Nucleus accumbens (tissue), 56 donors: Measurements from ENCODE around the gene UNC5C.

Experiments
- DNase-seq, 56 donors: peaks; one replicate each; lab custom pipeline; 2025; lab: John Stamatoyannopoulos, UW

Gene UNC5C

GRCh38 chr4:95288552-95288951 is 260.2 kb downstream of the UNC5C start:
- DNase-seq: no peak

GRCh38 chr4:95285797-95286196 is 263.0 kb downstream of the UNC5C start:
- DNase-seq: no peak

GRCh38 chr4:95284655-95285054 is 264.1 kb downstream of the UNC5C start:
- DNase-seq: peak in 1 of 56 donors; percentile 28

- DNase-seq: no peak
These were observed 265.5 kb downstream of the UNC5C start for GRCh38 chr4:95283320-95283719.

- DNase-seq: peak in 1 of 56 donors; percentile 9
These were observed 276.0 kb downstream of the UNC5C start for GRCh38 chr4:95272797-95273196.

- no peak for DNase-seq
These were observed 276.7 kb downstream of the UNC5C start for GRCh38 chr4:95272036-95272435.

GRCh38 chr4:95268819-95269565 is 279.8 kb downstream of the UNC5C start:
- DNase-seq: no peak

- no peak for DNase-seq
These were observed 281.7 kb downstream of the UNC5C start for GRCh38 chr4:95267081-95267480.

GRCh38 chr4:95265814-95266740 is 282.7 kb downstream of the UNC5C start:
- DNase-seq: no peak

GRCh38 chr4:95264843-95265242 is 283.9 kb downstream of the UNC5C start:
- DNase-seq: no peak

- DNase-seq: peak in 1 of 56 donors; percentile 8
These were observed 284.8 kb downstream of the UNC5C start for GRCh38 chr4:95263960-95264359.

- no peak for DNase-seq
These were observed 285.4 kb downstream of the UNC5C start for GRCh38 chr4:95263391-95263790.

- DNase-seq: no peak
These were observed 292.5 kb downstream of the UNC5C start for GRCh38 chr4:95256108-95256835.

GRCh38 chr4:95255396-95256107 is 293.2 kb downstream of the UNC5C start:
- DNase-seq: peak in 11 of 56 donors; percentile 7 to 70 (median 20)

GRCh38 chr4:95251568-95251967 is 297.2 kb downstream of the UNC5C start:
- no peak for DNase-seq

- DNase-seq: no peak
These were observed 298.1 kb downstream of the UNC5C start for GRCh38 chr4:95250544-95251137.

GRCh38 chr4:95249426-95250021 is 299.2 kb downstream of the UNC5C start:
- DNase-seq: no peak

GRCh38 chr4:95248720-95249425 is 299.9 kb downstream of the UNC5C start:
- DNase-seq: no peak

GRCh38 chr4:95243892-95244291 is 304.9 kb downstream of the UNC5C start:
- no peak for DNase-seq
